DLD1 (cell line): ENCODE data around the gene HSBP1L1.
"Not testable (repeated sequence)": the region's sequence is repeated elsewhere in the genome, so short reads cannot be mapped to it uniquely, and the experiment has no call there.

Source experiments
- in situ Hi-C: cut with HindIII; loops from 2 replicates; pipeline ENCODE4 v1.10.0; 2017; ENCODE audit warnings: low sequenced_read_pairs

HSBP1L1 gene

GRCh38 chr18:79960161-79960801 is 4.2 kb upstream of the HSBP1L1 start:
- in situ Hi-C loops: not testable (repeated sequence)

- in situ Hi-C loops: no loop called here
Measured at GRCh38 chr18:79960921-79961526, 3.4 kb upstream of the HSBP1L1 start.

- in situ Hi-C loops: no loop called here
Measured at GRCh38 chr18:79961527-79962291, 2.7 kb upstream of the HSBP1L1 start.

- in situ Hi-C loops: no loop called here
Measured at GRCh38 chr18:79962311-79962710, 2.1 kb upstream of the HSBP1L1 start.

- in situ Hi-C loops: no loop called here
Measured at GRCh38 chr18:79962835-79963657, 1.4 kb upstream of the HSBP1L1 start.

- in situ Hi-C loops: no loop called here
Measured at GRCh38 chr18:79963658-79964329, 649 bp upstream of the HSBP1L1 start.

- in situ Hi-C loops: no loop called here
Measured at GRCh38 chr18:79965119-79965902, 868 bp downstream of the HSBP1L1 start.

GRCh38 chr18:79970419-79971133 is 6.1 kb downstream of the HSBP1L1 start:
- in situ Hi-C loops: no loop called here

GRCh38 chr18:79971211-79971952 is 6.9 kb downstream of the HSBP1L1 start:
- in situ Hi-C loops: no loop called here

- in situ Hi-C loops: no loop called here
Measured at GRCh38 chr18:79971986-79972385, 7.5 kb downstream of the HSBP1L1 start.

GRCh38 chr18:79972720-79973119 is 8.3 kb downstream of the HSBP1L1 start:
- in situ Hi-C loops: no loop called here

GRCh38 chr18:79973517-79973916 is 9.1 kb downstream of the HSBP1L1 start:
- in situ Hi-C loops: no loop called here

GRCh38 chr18:79974025-79974654 is 9.7 kb downstream of the HSBP1L1 start:
- in situ Hi-C loops: no loop called here

- in situ Hi-C loops: no loop called here
Measured at GRCh38 chr18:79975043-79975442, 10.6 kb downstream of the HSBP1L1 start.

GRCh38 chr18:79975985-79976680 is 11.7 kb downstream of the HSBP1L1 start:
- in situ Hi-C loops: no loop called here

- in situ Hi-C loops: no loop called here
Measured at GRCh38 chr18:79979843-79980242, 15.4 kb downstream of the HSBP1L1 start.

- in situ Hi-C loops: no loop called here
Measured at GRCh38 chr18:79980585-79980984, 16.1 kb downstream of the HSBP1L1 start.
